Activated CD4-positive, alpha-beta memory T cell treated with anti-CD3 and anti-CD28 coated beads for 36 hours (primary cell): ENCODE results near the gene SPATA33. TPM values are rescaled to one million over a fixed set of nuclear protein-coding genes. Genes with fewer than 3 reads are reported as not detected.

ENCODE experiments used
- total RNA-seq, 2 experiments: library from RNA; stranded (reverse); gene quantifications; one replicate each; pipeline ENCODE4 v1.2.3, GENCODE V29; 2021

The SPATA33 gene
- total RNA-seq, 2 experiments from 2014 or later = 7.1 to 10.1 TPM

Other genes with a start within 250 kb of the SPATA33 start
- gene ANKRD11, start 167.3 kb upstream of the SPATA33 start, total RNA-seq = 100 to 1,000 TPM; 126 to 133 TPM
- 10 to 100 TPM; 67.9 to 70.4 TPM for gene SPG7, start 149.4 kb upstream of the SPATA33 start, total RNA-seq
- 1,000 to 10,000 TPM; 3,430 to 3,468 TPM for gene RPL13, start 97.2 kb upstream of the SPATA33 start, total RNA-seq
- gene CPNE7, start 82.1 kb upstream of the SPATA33 start, total RNA-seq = 1 to 10 TPM; 6.2 to 7.1 TPM
- not detected for gene DPEP1, start 44.2 kb upstream of the SPATA33 start, total RNA-seq
- 10 to 100 TPM; 74.6 to 76.3 TPM for gene CHMP1A, start 128 bp upstream of the SPATA33 start, total RNA-seq
- gene CDK10, start 28.9 kb downstream of the SPATA33 start, total RNA-seq = 10 to 100 TPM; 90.0 to 92.4 TPM
- gene SPATA2L, start 43.9 kb downstream of the SPATA33 start, total RNA-seq = 1 to 10 TPM; 6.8 to 7.6 TPM
- gene VPS9D1, start 63.1 kb downstream of the SPATA33 start, total RNA-seq = 1 to 10 TPM; 2.9 to 3.2 TPM
- 10 to 100 TPM; 22.1 to 25.6 TPM for gene ZNF276, start 63.7 kb downstream of the SPATA33 start, total RNA-seq
- gene FANCA, start 158.8 kb downstream of the SPATA33 start, total RNA-seq = 100 to 1,000 TPM in 1 of 2 experiments, 10 to 100 TPM in 1; 99.4 to 103 TPM
- 1 to 10 TPM in 1 of 2 experiments, under 1 TPM in 1; 0.63 to 1.4 TPM for gene SPIRE2, start 170.6 kb downstream of the SPATA33 start, total RNA-seq
- gene TCF25, start 215.8 kb downstream of the SPATA33 start, total RNA-seq = 100 to 1,000 TPM; 139 to 147 TPM